Lung microvascular endothelial cell (primary cell): ENCODE results near the gene SRCIN1. TPM values are rescaled to one million over a fixed set of nuclear protein-coding genes. Genes with fewer than 3 reads are reported as not detected.
A peak's percentile ranks its signal among the peaks of the same experiment; 100 is the strongest.
"Not testable (repeated sequence)": the region's sequence is repeated elsewhere in the genome, so short reads cannot be mapped to it uniquely, and the experiment has no call there.

Source experiments
- DNase-seq, 2 donors: peaks; one replicate each; pipeline versions ENCODE4 v3.0.0 to v3.0.0-alpha.2; 2010; ENCODE audit warnings: low read depth in 2 of 2
- total RNA-seq: library from RNA; depleted of rRNA; stranded (reverse); fragments of >200 nt; gene quantifications from 2 replicates; pipeline ENCODE4 v1.2.1, GENCODE V29; 2014

SRCIN1 gene
- total RNA-seq, 1 donor from 2014 or later = under 0.01 TPM

- peak in 1 of 2 donors; percentile 33 for DNase-seq
Observed at GRCh38 chr17:38511150-38512108, 94.3 kb downstream of the SRCIN1 start.

- DNase-seq = no peak
Observed at GRCh38 chr17:38510421-38511149, 95.2 kb downstream of the SRCIN1 start.

GRCh38 chr17:38509772-38510420 is 95.9 kb downstream of the SRCIN1 start:
- DNase-seq = no peak

GRCh38 chr17:38508954-38509771 is 96.6 kb downstream of the SRCIN1 start:
- DNase-seq = peak; percentile 61 to 85

GRCh38 chr17:38508570-38508950 is 97.2 kb downstream of the SRCIN1 start:
- DNase-seq = no peak

- DNase-seq = no peak
Observed at GRCh38 chr17:38507921-38508569, 97.7 kb downstream of the SRCIN1 start.

- no peak for DNase-seq
Observed at GRCh38 chr17:38507436-38507835, 98.3 kb downstream of the SRCIN1 start.

- no peak for DNase-seq
Observed at GRCh38 chr17:38504216-38504615, 101.5 kb downstream of the SRCIN1 start.

- DNase-seq = not testable (repeated sequence)
Observed at GRCh38 chr17:38503286-38503913, 102.4 kb downstream of the SRCIN1 start.

GRCh38 chr17:38501718-38502117 is 104.0 kb downstream of the SRCIN1 start:
- DNase-seq = not testable (repeated sequence)

- not testable (repeated sequence) for DNase-seq
Observed at GRCh38 chr17:38499230-38499629, 106.5 kb downstream of the SRCIN1 start.

GRCh38 chr17:38498353-38498752 is 107.4 kb downstream of the SRCIN1 start:
- no peak for DNase-seq

GRCh38 chr17:38497656-38498055 is 108.1 kb downstream of the SRCIN1 start:
- not testable (repeated sequence) for DNase-seq

GRCh38 chr17:38494152-38494551 is 111.6 kb downstream of the SRCIN1 start:
- DNase-seq = not testable (repeated sequence)

GRCh38 chr17:38492067-38493040 is 113.4 kb downstream of the SRCIN1 start:
- DNase-seq = peak; percentile 90 to 91

- not testable (repeated sequence) for DNase-seq
Observed at GRCh38 chr17:38491346-38492066, 114.2 kb downstream of the SRCIN1 start.

GRCh38 chr17:38489774-38490173 is 116.0 kb downstream of the SRCIN1 start:
- DNase-seq = not testable (repeated sequence)

- DNase-seq = not testable (repeated sequence)
Observed at GRCh38 chr17:38485681-38486298, 120.0 kb downstream of the SRCIN1 start.
